Left colon (tissue), 2 donors: ENCODE measurements around the gene CD3E. TPM values are rescaled to one million over a fixed set of nuclear protein-coding genes. Genes with fewer than 3 reads are reported as not detected.
A peak's percentile ranks its signal among the peaks of the same experiment; 100 is the strongest.

Source experiments
- ATAC-seq: fragments of 200-7000 bp; cut with Tn5 transposase; one replicate; pipeline ENCODE4 v1.9.1; 2020; ENCODE audit warnings: mild to moderate bottlenecking, moderate library complexity
- DNase-seq, 2 donors: peaks; one replicate each; pipeline ENCODE4 v3.0.0-alpha.2; 2020
- intact Hi-C, 2 donors: fragments of 100-400 bp; cut with DNase I in 1 of 2; cut with micrococcal nuclease in 1 of 2; formaldehyde crosslinking; loops; one replicate each; pipeline versions ENCODE4 v1.11.2 to v1.14.0; 2022; cut with DNase I, micrococcal nuclease
- long read RNA-seq: library from polyadenylated mRNA; unstranded; transcript quantifications from one replicate; pipeline ENCODE4 v2.0.0, GENCODE V29; 2021
- total RNA-seq, 2 donors: library from RNA; stranded (reverse); fragmentation: NEBNext Ultra II Directional; extraction: Animal tissue kit (Norgen Biotek cat#: 25700); gene quantifications; one replicate each; pipeline ENCODE4 v1.2.1, GENCODE V29; 2021
- donor health status: DM: no; HTN: no; CAD: no.
- donor health status: DM: yes; HTN: yes; CAD: no.

CD3E gene
- total RNA-seq = 1 to 10 TPM; 3.4 to 6.7 TPM
- long read RNA-seq = 0 reads

GRCh38 chr11:118304568-118305248, at the start of gene CD3E:
TSS of gene CD3E (plus strand) at chr11:118304730. CDS start at chr11:118304953, 223 bp downstream.
- intact Hi-C loops = no loop called here
- DNase-seq (no peak), ATAC-seq (no peak)

DNA sequence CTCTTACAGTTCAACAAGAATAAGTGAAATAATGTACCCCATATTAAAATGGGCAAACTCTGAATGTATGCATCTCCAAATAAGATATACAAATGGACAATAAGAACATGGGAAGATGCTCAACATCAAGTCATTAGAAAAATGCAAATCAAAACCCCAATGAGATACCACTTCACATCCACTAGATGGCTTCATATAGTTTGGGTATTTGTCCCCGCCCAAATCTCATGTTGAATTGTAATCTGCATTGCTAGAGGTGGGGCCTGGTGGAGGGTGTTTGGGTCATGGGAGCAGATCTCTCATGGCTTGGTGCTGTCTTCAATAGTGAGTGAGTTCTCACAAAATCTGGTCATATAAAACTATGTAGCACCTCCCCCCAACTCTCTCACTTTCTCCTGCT, 46.1 kb upstream of the CD3E start:
- intact Hi-C loops = no loop called here
- ATAC-seq (no peak), DNase-seq (no peak)

DNA sequence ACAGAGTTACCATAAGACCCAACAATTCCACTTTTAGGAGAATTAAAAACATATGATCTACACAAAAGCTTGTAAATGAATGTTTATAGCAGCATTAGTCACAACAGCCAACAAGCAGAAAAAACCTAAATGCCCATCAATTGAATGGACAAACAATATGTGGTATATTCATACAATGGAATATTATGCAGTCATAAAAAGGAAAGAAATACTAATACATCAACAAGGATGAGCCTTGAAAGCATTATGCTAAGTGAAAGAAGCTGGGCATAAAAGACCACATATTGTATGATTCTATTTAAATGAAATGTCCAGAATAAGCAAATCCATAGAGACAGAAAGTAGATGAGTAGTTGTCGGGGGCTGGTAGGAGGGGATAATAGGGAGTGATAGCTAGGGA, 45.4 kb upstream of the CD3E start:
- DNase-seq = no peak

GRCh38 chr11:118260353-118260752, 44.2 kb upstream of the CD3E start:
- DNase-seq = no peak
- ATAC-seq = no peak
- intact Hi-C loops = no loop called here

More for the DNA sequence above, 45.4 kb upstream of the CD3E start:
- intact Hi-C loops = no loop called here
- no peak for ATAC-seq

DNA sequence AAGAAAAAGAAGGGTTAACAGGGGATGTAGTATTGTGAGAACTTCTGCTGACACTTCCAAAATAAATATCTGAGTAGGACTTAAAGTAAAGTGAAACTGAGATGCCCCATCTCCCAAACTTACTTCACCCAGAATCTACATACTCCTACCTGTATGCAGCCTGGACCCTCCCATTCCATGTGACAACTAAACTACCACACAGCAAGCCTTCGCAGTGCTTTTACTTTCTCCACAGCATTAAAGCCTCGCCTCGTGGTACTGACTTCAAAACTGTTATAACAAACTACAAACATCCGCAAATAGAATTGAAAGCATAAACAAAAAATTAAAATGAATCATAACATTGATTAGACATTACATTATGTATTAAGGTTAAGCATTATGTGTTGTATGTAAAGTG, 41.4 kb upstream of the CD3E start:
- DNase-seq (no peak), ATAC-seq (peak; percentile 44)
- intact Hi-C loops = no loop called here

DNA sequence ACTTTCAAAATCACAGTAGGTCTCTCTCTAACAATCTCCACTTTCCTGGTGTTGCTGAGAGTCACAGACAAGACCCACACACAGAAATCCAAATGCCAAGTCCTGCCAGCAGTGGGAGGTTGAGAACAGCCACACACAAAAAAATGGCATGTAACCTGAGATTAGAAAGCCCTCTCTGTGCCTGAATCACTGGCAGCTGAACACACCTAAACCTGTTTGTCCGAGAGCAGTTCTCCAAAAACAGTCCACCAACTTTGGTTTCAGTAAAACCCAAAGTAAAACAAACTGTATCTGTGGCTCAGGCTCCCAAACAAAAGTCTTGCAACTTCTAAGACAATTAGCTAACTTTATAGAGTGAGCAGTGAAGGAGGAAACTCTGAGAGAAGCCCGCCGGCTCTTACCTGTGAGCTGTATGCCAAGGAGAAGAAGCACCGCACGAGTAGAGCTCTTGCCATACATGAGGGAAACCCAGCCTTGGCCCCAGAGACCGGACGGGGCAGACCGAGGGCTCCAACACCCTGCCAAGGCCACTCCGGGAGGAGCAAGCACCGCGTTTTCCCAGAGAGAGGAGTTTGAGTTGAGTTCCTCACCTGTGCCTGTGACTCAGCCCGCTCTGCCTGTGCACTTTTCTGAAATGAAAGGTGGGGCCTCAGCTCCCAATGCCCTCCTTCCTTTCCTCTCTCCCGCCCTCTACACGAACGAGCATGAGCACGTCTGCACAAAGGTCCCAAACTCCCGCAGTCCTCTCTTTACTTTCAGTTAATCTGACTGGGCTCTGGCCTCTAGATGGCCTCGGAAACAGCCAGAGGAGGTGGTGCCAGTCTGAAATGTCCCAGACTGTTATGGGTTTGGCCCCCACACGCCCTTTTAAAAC, 40.6 kb upstream of the CD3E start, which contains the start of gene MPZL2:
Gene MPZL2, minus strand, starts transcription at position 603 of the 874 bp plus-strand sequence. Its CDS starts 144 bp downstream, at position 459.
- intact Hi-C loops = no loop called here
- peak; percentile 75 to 86 for DNase-seq
- peak; percentile 80 for ATAC-seq

- intact Hi-C loops = no loop called here
Observed at GRCh38 chr11:118264569-118265465, 39.7 kb upstream of the CD3E start.

DNA sequence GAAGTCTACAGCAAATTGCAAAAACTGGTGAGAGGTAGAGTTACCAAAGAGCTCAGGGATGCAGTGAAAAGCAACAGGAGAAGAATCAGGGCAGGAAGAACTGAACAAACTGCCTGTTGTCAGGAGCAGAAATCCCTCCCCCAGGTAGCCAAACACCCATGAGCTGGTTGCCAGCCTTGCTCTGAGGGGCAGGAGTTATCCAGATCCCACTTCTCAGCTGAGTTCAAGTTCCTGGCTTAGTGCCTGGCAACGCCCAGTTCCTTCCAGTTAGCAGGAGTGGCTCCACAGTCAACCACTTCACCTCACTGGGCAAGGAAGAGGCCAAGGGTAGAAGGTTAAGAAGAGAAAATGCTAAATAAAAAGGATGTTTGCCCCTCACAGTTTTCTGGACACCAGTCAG, 38.6 kb upstream of the CD3E start:
- DNase-seq (peak; percentile 81 to 88), ATAC-seq (peak; percentile 59)
- intact Hi-C loops = no loop called here

More at GRCh38 chr11:118264569-118265465, 39.7 kb upstream of the CD3E start:
- ATAC-seq = peak; percentile 29
- no peak for DNase-seq

- DNase-seq = no peak
- intact Hi-C loops = no loop called here
- ATAC-seq = no peak
Observed at GRCh38 chr11:118267486-118267885, 37.0 kb upstream of the CD3E start.

DNA sequence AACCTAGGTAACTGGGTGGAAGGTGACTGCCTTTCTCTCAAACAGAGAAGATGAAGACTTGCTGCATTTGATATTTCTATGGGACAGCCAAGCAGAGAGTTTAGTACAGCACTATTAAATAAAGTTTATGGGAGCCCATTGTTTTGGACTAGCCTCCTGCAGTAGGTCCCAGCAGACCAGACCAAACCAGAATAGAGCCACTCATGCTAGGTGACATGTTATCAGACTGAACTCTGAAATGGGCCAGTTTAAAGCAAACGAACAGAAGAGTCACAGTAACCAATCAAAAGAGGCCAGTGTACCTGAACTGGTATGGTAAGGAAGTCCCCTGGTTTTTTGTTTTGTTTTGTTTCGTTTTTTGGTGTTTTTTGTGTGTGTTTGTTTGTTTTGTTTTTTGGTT, 32.5 kb upstream of the CD3E start:
- intact Hi-C loops = no loop called here
- ATAC-seq (peak; percentile 38), DNase-seq (no peak)

DNA sequence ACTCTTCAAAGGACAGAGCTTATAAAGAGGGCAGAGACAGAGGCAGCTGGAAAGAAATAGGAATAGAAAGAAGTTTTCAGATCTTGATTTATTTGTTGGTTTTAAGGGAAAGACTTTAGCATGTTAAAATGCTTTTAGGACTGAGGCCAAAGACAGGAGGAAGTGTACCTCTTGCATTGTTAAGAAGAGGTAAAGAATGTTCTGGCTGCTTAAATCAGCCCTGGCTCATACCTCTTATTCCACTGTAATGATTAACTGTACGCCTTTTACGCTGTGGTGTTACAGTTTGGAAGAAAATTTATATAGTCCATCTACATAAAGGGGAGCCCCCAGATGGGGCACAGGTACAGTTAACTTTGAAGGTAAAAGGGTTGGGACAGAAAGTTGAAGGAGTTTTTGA, 30.3 kb upstream of the CD3E start:
- intact Hi-C loops = no loop called here
- ATAC-seq (peak; percentile 89), DNase-seq (no peak)

DNA sequence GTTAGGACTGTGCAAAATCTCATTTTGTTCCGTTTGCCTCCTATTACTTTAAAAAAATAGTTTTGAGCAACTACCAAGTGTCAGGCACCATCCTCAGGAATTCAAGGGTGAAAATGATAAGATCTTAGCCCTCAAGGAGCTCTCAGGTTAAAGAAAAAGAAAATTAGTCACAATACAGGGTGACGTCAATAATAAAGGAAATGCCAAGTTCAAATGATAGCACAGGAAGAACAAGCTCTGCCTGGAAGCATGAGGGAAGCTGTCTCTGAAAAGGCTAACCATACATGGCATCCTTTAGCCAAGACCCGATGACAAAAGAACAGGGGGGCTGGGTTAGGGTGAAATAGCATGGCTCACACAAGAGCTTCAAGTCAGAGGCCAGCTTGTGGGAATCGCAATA, 29.4 kb upstream of the CD3E start:
- ATAC-seq (no peak), DNase-seq (no peak)
- intact Hi-C loops = no loop called here

DNA sequence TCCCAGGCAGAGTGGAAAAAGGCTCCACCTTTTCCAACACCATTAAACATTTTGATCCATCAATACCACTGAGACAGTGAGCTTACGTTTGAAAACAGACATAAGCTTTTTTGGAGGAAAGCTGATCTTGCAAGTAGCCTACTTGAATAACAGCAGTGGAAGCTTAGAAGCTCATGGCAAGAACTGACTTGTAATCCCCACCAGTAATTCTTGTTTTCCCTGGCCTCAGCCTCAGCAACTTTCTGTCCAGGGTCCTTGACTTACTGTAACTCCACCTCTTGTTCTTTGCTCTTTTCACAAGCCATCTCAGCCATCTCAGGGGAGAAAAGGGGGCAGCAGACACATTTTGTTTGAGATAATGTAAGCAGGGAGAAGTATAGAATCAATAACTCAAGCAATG, 28.1 kb upstream of the CD3E start:
- DNase-seq (no peak), ATAC-seq (no peak)
- intact Hi-C loops = no loop called here

DNA sequence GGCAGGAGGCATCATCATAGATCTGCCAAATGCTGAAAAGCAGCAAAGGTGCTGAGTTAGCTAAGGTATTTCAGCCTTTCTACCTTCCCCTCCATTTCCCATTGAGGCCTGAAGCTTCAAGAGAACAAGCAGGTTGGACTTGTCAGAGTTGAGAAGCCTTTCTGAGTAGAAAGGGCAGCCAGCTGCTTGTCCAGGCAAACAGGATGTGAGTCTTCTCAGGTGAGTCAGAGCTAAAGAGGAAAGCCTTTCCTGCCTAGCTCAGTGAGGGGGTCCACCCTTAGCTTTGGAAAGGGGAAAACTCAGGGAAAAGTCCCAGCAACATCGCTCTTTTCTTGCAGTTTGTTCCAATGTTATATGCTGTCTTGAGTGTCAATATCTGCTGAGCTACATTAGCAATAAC, 27.2 kb upstream of the CD3E start:
- intact Hi-C loops = no loop called here
- no peak for DNase-seq
- ATAC-seq = peak; percentile 44

GRCh38 chr11:118281284-118281683, 23.2 kb upstream of the CD3E start:
- no peak for DNase-seq
- intact Hi-C loops = no loop called here
- no peak for ATAC-seq

DNA sequence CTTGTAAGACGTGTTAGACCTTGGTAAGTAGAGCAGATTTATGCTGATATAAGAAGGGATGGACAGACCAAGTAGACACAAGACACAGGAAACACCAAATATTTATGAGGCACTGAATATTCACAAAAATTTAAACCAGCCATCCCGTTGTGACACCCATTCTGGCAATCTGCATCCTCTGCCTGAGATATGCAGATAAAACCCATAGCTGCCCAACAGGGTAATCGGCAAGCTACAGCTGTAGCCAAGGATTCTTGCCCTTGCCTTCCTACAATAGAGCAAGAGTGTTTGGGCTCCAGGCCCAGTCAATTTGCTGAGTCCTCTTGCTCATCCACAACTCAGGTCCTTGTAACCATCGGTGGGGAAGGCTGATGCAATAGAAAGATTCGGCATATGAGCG, 21.9 kb upstream of the CD3E start:
- intact Hi-C loops = no loop called here
- ATAC-seq (no peak), DNase-seq (no peak)

- ATAC-seq (peak; percentile 72), DNase-seq (no peak)
- intact Hi-C loops = no loop called here
Observed at GRCh38 chr11:118283037-118283636, 21.4 kb upstream of the CD3E start.

DNA sequence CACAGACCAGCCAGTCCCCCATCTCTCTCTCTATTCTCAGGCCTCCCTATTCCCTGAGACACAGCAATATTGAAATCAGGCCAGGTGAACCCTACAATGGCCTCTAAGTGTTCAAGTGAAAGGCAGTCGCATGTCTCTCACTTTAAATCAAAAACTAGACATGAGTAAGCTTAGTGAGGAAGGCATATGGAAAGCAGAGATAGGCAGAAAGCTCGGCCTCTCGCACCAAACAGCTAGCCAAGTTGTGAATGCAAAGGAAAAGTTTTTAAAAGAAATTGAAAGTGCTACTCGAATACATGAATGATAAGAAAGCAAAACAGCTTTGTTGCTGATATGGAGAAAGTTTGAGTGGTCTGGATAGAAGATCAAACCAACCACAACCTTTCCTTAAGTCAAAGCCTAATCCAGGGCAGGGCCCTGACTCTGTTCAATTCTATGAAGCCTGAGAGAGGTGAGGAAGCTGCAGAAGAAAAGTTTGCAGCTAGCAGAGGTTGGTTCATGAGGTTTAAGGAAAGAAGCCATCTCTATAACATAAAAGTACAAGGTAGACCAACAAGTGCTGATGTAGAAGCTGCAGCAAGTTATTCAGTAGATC, 20.7 kb upstream of the CD3E start:
- DNase-seq (no peak), ATAC-seq (peak; percentile 4)

More for the DNA sequence above, 20.7 kb upstream of the CD3E start:
- intact Hi-C loops = no loop called here
